Measurements from ENCODE around the gene IRF2BP1. TPM values are rescaled to one million over a fixed set of nuclear protein-coding genes. Genes with fewer than 3 reads are reported as not detected.

The IRF2BP1 gene
- total RNA-seq, 4 donors from 2014 or later: 24.7 to 36.9 (median 30.7) TPM

DNA sequence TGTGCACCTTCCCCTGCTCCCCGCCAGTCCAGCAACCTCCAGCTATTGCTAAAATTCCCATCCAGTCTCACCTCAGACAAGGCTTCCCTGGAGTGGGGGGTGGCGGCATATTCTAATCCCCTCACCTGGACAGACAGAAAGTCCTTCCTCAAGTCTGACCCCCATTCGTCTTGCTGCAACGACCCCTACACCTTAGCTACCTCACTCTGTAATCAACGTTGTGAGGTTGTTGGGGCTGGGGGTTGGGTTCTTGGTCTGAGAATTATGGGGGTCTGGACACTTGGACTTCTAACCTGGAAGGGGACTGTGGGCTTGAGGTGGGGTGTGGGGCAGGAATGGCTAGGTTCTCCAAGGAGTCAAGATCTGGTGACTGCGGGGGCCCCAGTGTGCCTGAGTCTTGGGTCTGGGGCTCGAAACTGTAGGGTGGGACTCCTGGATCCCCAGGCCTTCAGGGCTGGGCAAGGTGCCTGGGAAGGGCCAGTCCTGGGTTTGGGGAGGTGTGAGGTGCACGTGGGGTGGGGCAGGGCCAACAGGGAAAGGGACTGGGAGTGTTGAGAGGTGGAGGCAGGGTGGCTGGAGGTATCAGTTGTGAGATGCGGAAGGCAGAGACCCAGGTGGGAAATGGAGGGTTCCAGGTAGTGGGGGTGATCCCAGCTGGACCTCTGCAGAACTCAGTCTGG lies 20.5 kb downstream of the IRF2BP1 start:
- H3K4me3 ChIP-seq: no peak overlapping the region
- no peak for DNase-seq (ENCODE audit: low spot score in 2 of 2)
- WGBS: 67% methylated on average over 8 of the region's 9 CpGs
- peaks cover 26% of the 10 kb centered on the region for H3K4me1 ChIP-seq
- TF ChIP-seq POLR2AphosphoS5 (IDR thresholded peaks at IDR 0.05): no peak
- H3K36me3 ChIP-seq: no peaks in the 10 kb centered on the region
- no peak overlapping the region for H3K27ac ChIP-seq
- H3K27me3 ChIP-seq: peaks cover 9% of the 10 kb centered on the region
- no peaks in the 10 kb centered on the region for H3K9me3 ChIP-seq

DNA sequence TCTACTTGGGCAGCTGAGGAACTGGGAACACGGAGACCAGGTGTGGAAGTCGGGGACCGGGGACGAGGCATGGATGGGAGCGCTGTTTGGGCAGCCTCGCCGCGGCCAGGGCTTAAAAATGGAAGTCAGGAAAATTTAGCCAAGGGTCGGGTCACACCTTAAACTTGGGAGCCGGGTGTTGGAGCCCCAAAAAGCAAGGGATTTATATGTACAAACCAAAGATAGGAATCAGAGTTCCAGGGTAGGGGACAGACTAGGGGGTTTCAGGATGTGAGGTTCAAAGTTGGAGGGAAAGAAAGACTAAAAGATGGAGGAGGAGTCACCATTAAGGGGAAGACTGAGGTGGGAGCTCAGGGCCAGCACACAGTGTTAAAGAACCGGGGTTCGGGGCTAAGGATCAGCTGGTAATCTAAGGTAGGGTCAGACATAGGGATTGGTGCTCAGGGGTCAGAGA lies 21.3 kb downstream of the IRF2BP1 start:
- Histone ChIP-seq H3K4me1 (peaks cover 26% of the 10 kb centered on the region), H3K27me3 (peaks cover 9% of the 10 kb centered on the region), H3K27ac (no peak overlapping the region), H3K4me3 (peak overlapping the region; percentile 73), H3K36me3 (no peaks in the 10 kb centered on the region), H3K9me3 (no peaks in the 10 kb centered on the region)
- TF ChIP-seq EP300 (IDR thresholded peaks at IDR 0.05): no peak
- no peak for TF ChIP-seq POLR2AphosphoS5 (IDR thresholded peaks at IDR 0.05)
- TF ChIP-seq CTCF (IDR thresholded peaks at IDR 0.05): no peak
- no peak for TF ChIP-seq POLR2A (IDR thresholded peaks at IDR 0.05)
- DNase-seq (ENCODE audit: low spot score in 2 of 2): no peak
- WGBS: 25% methylated on average over 12 of the region's 12 CpGs

DNA sequence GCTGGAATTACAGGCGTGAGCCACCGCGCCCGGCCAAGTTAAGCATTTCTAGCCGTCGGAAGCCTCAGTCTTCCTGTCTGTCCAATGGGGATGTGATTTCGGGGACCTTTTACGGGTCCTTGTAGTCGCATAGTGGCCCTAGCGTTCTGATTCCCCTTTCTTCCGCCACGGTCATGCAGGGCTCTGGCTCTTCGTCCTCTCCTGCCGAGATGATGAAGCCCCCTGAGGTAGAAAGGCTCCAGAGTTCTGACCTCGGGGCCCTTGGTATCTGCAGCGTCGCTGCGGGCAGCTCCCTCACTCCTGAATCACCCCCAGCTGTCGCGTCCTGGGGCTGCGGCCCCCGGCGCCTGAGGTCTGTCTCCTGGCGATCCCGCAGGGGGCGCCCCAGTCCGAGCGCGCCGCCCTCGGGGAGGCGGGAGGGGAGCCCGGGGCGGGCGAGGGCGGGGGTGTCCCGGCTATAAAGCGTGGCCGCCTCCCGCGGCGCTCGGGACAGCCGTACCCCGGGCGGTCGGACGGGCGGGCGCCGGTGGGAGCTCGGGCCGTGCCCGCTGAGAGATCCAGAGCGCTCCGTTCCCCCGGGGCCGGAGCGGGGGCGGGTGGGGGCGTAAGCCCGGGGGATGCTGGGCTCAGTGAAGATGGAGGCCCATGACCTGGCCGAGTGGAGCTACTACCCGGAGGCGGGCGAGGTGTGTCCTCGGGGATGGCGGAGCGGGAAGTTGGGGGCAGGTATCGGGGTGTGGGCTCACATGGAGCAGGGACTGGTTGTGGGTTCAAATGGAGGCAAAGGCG lies 21.9 kb downstream of the IRF2BP1 start, which contains the start of gene FOXA3:
Gene FOXA3 (plus strand): TSS at position 487 of the 789 bp plus-strand sequence. CDS start 131 bp downstream, at position 618.
- no peaks in the 10 kb centered on the region for H3K9me3 ChIP-seq
- no peak for TF ChIP-seq POLR2A (IDR thresholded peaks at IDR 0.05)
- peak; percentile 12 to 59 for TF ChIP-seq CTCF (IDR thresholded peaks at IDR 0.05)
- no peak for DNase-seq (ENCODE audit: low spot score in 2 of 2)
- H3K4me3 ChIP-seq: peak within 1 kb of the TSS; percentile 73
- H3K27ac ChIP-seq: no peak within 1 kb of the TSS
- H3K36me3 ChIP-seq: no peaks in the 10 kb centered on the region
- H3K27me3 ChIP-seq: peaks cover 9% of the 10 kb centered on the region
- WGBS: 2% methylated on average over 19 of the region's 71 CpGs
- peaks cover 26% of the 10 kb centered on the region for H3K4me1 ChIP-seq

- WGBS: 2% methylated on average over 18 of the region's 22 CpGs
- no peak overlapping the region for H3K27ac ChIP-seq
- H3K27me3 ChIP-seq: peaks cover 9% of the 10 kb centered on the region
- no peak for DNase-seq (ENCODE audit: low spot score in 2 of 2)
- no peak for TF ChIP-seq EP300 (IDR thresholded peaks at IDR 0.05)
- TF ChIP-seq POLR2A (IDR thresholded peaks at IDR 0.05): no peak
- no peaks in the 10 kb centered on the region for H3K9me3 ChIP-seq
- no peaks in the 10 kb centered on the region for H3K36me3 ChIP-seq
- peak overlapping the region; percentile 73 for H3K4me3 ChIP-seq
- H3K4me1 ChIP-seq: peaks cover 26% of the 10 kb centered on the region
Measured at GRCh38 chr19:45863335-45863839, 22.6 kb downstream of the IRF2BP1 start.

DNA sequence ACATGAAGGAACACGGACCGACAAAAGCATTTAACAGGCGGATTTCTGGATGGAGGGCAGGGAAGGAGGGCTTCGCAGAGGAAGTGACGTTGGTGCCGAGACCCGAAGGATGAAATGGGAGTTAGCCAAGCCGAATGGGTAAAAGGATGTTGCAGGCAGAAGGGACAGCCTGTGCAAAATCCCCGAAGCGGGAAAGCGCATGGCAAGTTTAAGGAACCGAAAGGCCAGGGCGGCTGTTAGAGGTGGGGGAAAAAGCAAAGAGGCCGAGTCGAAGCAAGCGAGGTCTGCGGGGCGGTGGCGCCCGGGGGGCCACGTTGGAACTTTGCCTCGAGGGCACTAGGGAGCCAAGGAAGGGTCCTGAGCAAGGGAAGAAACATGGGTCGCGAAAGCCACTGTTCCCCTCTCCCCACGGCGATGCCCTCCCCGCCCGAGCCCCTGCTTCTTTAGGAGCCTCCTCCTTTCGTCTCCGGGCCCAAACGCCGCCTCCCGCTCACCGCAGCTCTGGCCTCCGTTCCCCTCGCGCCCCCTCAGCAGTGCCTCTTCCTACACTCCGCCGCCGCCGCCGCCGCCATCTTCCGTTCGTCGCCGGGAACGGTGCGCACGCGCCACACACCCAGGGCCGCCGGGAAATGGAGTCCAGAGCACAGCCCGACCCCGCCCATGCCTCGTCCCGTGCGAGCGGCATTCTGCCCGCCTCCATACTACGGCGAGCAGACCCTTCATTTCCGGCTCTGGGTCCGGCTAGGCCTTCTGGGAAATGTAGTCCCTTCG lies 23.2 kb downstream of the IRF2BP1 start, which contains the start of gene SYMPK:
Gene SYMPK (minus strand): TSS at position 584 of the 771 bp plus-strand sequence. CDS start 8,652 bp downstream, outside the sequence.
- Histone ChIP-seq H3K27me3 (peaks cover 9% of the 10 kb centered on the region), H3K27ac (peak within 1 kb of the TSS; percentile 89), H3K4me3 (peak within 1 kb of the TSS; percentile 73), H3K36me3 (no peaks in the 10 kb centered on the region), H3K9me3 (no peaks in the 10 kb centered on the region), H3K4me1 (peaks cover 26% of the 10 kb centered on the region)
- TF ChIP-seq POLR2AphosphoS5 (IDR thresholded peaks at IDR 0.05) (peak; percentile 11 to 77 (median 31)), CTCF (IDR thresholded peaks at IDR 0.05) (no peak), EP300 (IDR thresholded peaks at IDR 0.05) (no peak), POLR2A (IDR thresholded peaks at IDR 0.05) (no peak)
- 0% methylated on average over 45 of the region's 65 CpGs for WGBS
- DNase-seq (ENCODE audit: low spot score in 2 of 2): peak; percentile 99
